OCI-LY1 (cell line): ENCODE measurements around the gene CDH26.

Source experiments
- H2AFZ ChIP-seq: fragments of 200-600 bp; sonication (generic), shearing (Covaris generic); 2 replicates; pipeline ENCODE4 v1.6.0; 2014; ENCODE audit warnings: antibody characterized with exemption, mild to moderate bottlenecking, low read length
- H3F3A ChIP-seq: fragments of 200-600 bp; sonication (generic), shearing (Covaris generic); 2 replicates; pipeline ENCODE4 v1.6.0; 2014; ENCODE audit warnings: mild to moderate bottlenecking, antibody characterized with exemption, low read length, moderate library complexity; ENCODE audit not compliant: insufficient read depth
- H3K27ac ChIP-seq: fragments of 200-600 bp; sonication (generic); 2 replicates; pipeline ENCODE4 v1.5.1; 2014; ENCODE audit warnings: low read length, mixed run types, mild to moderate bottlenecking, low read depth; ENCODE audit not compliant: poor library complexity, severe bottlenecking
- H3K27me3 ChIP-seq: fragments of 200-600 bp; sonication (generic); 2 replicates; pipeline ENCODE4 v1.6.0; 2014; ENCODE audit warnings: antibody characterized with exemption, mild to moderate bottlenecking, low read length, moderate library complexity; ENCODE audit not compliant: insufficient read depth
- H3K36me3 ChIP-seq: fragments of 200-600 bp; sonication (generic); 2 replicates; pipeline ENCODE4 v1.6.1; 2014; ENCODE audit warnings: mild to moderate bottlenecking, antibody characterized with exemption, low read length, moderate library complexity, mixed read lengths; ENCODE audit not compliant: insufficient read depth
- H3K4me1 ChIP-seq: fragments of 200-600 bp; sonication (generic); 2 replicates; pipeline ENCODE4 v1.5.1; 2014; ENCODE audit warnings: mild to moderate bottlenecking, low read length, moderate library complexity; ENCODE audit not compliant: insufficient read depth, severe bottlenecking
- H3K4me2 ChIP-seq: fragments of 200-600 bp; sonication (generic), shearing (Covaris generic); 2 replicates; pipeline ENCODE4 v1.6.1; 2014; ENCODE audit warnings: low read length
- H3K4me3 ChIP-seq: fragments of 200-600 bp; sonication (generic); 2 replicates; pipeline ENCODE4 v1.5.1; 2014; ENCODE audit warnings: low read length, low read depth, mild to moderate bottlenecking, mixed read lengths; ENCODE audit not compliant: poor library complexity, severe bottlenecking
- H3K79me2 ChIP-seq: fragments of 200-600 bp; shearing (Covaris generic); 2 replicates; pipeline ENCODE4 v1.6.1; 2016; ENCODE audit warnings: mixed run types, low read length, mixed read lengths; ENCODE audit not compliant: insufficient read depth
- H3K9ac ChIP-seq: fragments of 200-600 bp; sonication (generic), shearing (Covaris generic); 2 replicates; pipeline ENCODE4 v1.6.1; 2014; ENCODE audit warnings: mild to moderate bottlenecking, low read length, mixed read lengths
- H3K9me2 ChIP-seq: fragments of 200-600 bp; sonication (generic), shearing (Covaris generic); 2 replicates; pipeline ENCODE4 v1.6.1; 2014; ENCODE audit warnings: low read depth, mild to moderate bottlenecking, low read length, mixed read lengths
- H3K9me3 ChIP-seq: fragments of 200-600 bp; shearing (Covaris generic); 2 replicates; pipeline ENCODE4 v1.6.1; 2014; ENCODE audit warnings: low read length, mixed read lengths
- H4K20me1 ChIP-seq: fragments of 200-600 bp; sonication (generic), shearing (Covaris generic); 2 replicates; pipeline ENCODE4 v1.6.0; 2016; ENCODE audit warnings: mild to moderate bottlenecking, low read length; ENCODE audit not compliant: insufficient read depth
- CTCF ChIP-seq: fragments of 200-600 bp; sonication (generic), shearing (Covaris generic); IDR thresholded peaks from 2 replicates; pipeline ENCODE4 v1.5.1; 2017; ENCODE audit warnings: mild to moderate bottlenecking, antibody characterized with exemption, low read length, moderate library complexity, mixed read lengths
- EZH2 ChIP-seq: fragments of 200-600 bp; sonication (generic), shearing (Covaris generic); IDR thresholded peaks from 2 replicates; pipeline ENCODE4 v1.8.0; 2017; ENCODE audit warnings: borderline replicate concordance, mixed run types, mild to moderate bottlenecking, antibody characterized with exemption, low read length, moderate library complexity, mixed read lengths

CDH26 gene

GRCh38 chr20:59942245-59942644 lies 16.0 kb upstream of the CDH26 start:
- Histone ChIP-seq H2AFZ (no peak overlapping the region), H3K4me1 (peaks cover 34% of the 10 kb centered on the region), H3K4me2 (no peak overlapping the region), H3K36me3 (peaks cover 27% of the 10 kb centered on the region), H3K27ac (no peak overlapping the region), H3K9me2 (no peaks in the 10 kb centered on the region), H3K79me2 (no peaks in the 10 kb centered on the region), H3F3A (no peaks in the 10 kb centered on the region), H3K4me3 (no peak overlapping the region), H3K9ac (no peak overlapping the region), H4K20me1 (no peaks in the 10 kb centered on the region), H3K27me3 (no peaks in the 10 kb centered on the region), H3K9me3 (no peaks in the 10 kb centered on the region)
- TF ChIP-seq EZH2 (no peak), CTCF (no peak)

- Histone ChIP-seq H3K9me2 (no peaks in the 10 kb centered on the region), H3K9me3 (no peaks in the 10 kb centered on the region), H4K20me1 (no peaks in the 10 kb centered on the region), H3K36me3 (peaks cover 27% of the 10 kb centered on the region), H3K27ac (no peak overlapping the region), H3K9ac (no peak overlapping the region), H3F3A (no peaks in the 10 kb centered on the region), H3K79me2 (no peaks in the 10 kb centered on the region), H3K4me3 (no peak overlapping the region), H3K4me1 (peaks cover 26% of the 10 kb centered on the region), H2AFZ (no peak overlapping the region), H3K27me3 (no peaks in the 10 kb centered on the region), H3K4me2 (no peak overlapping the region)
- TF ChIP-seq CTCF, result no peak
- TF ChIP-seq EZH2, result no peak
These were observed 13.5 kb upstream of the CDH26 start for GRCh38 chr20:59944726-59945125.

DNA sequence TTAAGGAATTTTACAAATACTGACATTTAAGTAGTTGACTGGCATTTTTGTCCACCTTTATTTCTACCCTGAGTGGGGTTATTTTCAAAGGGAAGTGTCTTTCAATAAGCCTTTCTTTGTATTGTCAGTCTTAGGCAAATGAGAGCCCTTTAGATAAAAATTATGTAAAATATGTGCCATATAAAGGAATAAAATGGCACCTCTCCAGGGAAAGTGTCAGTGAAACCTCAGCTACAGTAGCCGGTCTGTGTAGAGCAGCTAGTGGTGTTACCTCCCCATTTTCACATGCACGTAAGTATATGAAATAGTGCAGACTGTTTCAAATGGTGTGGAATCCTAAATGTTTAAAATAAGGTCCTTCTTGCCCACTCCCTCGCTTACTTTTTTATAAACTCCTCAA lies 13.0 kb upstream of the CDH26 start:
- H2AFZ ChIP-seq, result no peak overlapping the region
- H3K9ac ChIP-seq, result no peak overlapping the region
- no peak overlapping the region for H3K4me3 ChIP-seq
- peaks cover 26% of the 10 kb centered on the region for H3K4me1 ChIP-seq
- no peak overlapping the region for H3K4me2 ChIP-seq
- H3K9me3 ChIP-seq, result no peaks in the 10 kb centered on the region
- no peaks in the 10 kb centered on the region for H4K20me1 ChIP-seq
- H3K79me2 ChIP-seq, result no peaks in the 10 kb centered on the region
- TF ChIP-seq CTCF, result no peak
- no peak for TF ChIP-seq EZH2
- H3K36me3 ChIP-seq, result peaks cover 27% of the 10 kb centered on the region
- H3K27ac ChIP-seq, result no peak overlapping the region
- no peaks in the 10 kb centered on the region for H3K9me2 ChIP-seq
- H3K27me3 ChIP-seq, result no peaks in the 10 kb centered on the region
- H3F3A ChIP-seq, result no peaks in the 10 kb centered on the region
